WI38 (cell line): ENCODE data around the gene LSS.
"Not testable (repeated sequence)": the region's sequence is repeated elsewhere in the genome, so short reads cannot be mapped to it uniquely, and the experiment has no call there.

ENCODE experiments used
- H3K4me3 ChIP-seq: 2 replicates; pipeline ENCODE4 v1.5.1; 2011; ENCODE audit warnings: low read depth, mild to moderate bottlenecking, control low read depth, low read length
- TF ChIP-seq, protein P1 (sequence below): IDR thresholded peaks from 2 replicates; pipeline ENCODE4 v1.5.1; 2012; ENCODE audit warnings: low read depth, mild to moderate bottlenecking, control low read depth, low read length

The LSS gene

DNA sequence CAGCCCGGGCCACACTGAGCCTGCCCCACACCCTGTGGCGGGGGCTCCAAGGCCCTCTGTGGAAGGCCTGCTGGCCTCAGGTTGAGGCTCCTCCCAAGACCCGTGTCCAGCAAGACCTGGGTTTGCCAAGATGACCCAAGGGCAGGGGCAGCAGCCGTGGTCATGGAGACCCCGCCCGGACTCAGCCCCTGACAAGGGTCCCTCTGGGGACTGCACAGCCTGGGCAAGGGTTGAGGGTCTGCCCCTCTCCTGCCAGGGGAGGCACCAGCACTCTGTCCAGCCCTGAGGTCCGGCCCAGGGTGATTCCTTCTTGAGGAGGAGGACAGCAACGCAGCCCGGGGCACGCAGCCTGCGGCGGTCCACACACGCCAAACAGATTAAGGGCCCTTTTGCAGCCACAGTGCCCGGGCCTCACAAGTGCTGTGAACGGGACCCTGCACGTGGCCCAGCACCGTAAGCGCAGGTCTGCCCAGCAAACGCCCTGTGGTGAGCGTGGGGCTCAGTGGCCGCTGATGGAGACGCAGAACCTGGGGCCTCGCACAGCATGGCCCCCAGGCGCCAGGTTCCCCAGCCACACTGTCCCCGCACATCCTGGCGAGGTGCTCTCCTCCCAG lies 47.7 kb downstream of the LSS start:
- no peak overlapping the region for H3K4me3 ChIP-seq
- TF ChIP-seq, protein P1, sequence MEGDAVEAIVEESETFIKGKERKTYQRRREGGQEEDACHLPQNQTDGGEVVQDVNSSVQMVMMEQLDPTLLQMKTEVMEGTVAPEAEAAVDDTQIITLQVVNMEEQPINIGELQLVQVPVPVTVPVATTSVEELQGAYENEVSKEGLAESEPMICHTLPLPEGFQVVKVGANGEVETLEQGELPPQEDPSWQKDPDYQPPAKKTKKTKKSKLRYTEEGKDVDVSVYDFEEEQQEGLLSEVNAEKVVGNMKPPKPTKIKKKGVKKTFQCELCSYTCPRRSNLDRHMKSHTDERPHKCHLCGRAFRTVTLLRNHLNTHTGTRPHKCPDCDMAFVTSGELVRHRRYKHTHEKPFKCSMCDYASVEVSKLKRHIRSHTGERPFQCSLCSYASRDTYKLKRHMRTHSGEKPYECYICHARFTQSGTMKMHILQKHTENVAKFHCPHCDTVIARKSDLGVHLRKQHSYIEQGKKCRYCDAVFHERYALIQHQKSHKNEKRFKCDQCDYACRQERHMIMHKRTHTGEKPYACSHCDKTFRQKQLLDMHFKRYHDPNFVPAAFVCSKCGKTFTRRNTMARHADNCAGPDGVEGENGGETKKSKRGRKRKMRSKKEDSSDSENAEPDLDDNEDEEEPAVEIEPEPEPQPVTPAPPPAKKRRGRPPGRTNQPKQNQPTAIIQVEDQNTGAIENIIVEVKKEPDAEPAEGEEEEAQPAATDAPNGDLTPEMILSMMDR = no peak

DNA sequence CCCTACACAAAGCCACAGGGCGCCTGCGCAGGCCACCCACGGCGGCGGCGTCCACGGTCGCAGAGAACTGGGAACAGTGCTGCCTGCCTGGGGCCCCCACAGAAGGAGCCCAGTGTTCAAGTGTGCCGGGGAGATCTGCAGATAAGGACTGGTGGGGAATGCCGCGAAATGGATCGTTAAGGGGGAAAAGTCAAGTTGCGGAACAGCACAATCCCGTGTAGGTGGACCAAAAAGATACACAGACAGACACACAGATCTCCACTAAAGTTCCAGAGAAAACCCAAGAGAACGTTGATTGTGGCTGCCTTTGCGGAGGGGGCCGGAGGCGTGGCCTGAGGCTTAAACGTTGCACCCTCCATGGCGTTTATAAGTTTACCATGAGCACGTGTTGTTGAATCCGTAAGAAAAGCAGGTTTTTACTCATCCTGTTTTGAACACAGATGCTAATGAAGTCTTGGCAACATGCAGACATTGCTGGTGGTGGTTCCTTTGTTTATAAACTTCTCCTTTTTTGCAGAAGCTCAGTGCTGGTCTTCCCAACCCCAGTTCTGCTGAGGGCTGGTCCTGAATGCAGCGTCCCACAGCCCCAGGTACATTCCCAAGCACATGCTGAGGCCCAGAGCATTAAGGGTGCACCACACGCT lies 48.4 kb downstream of the LSS start:
- TF ChIP-seq, protein P1 = no peak
- no peak overlapping the region for H3K4me3 ChIP-seq

DNA sequence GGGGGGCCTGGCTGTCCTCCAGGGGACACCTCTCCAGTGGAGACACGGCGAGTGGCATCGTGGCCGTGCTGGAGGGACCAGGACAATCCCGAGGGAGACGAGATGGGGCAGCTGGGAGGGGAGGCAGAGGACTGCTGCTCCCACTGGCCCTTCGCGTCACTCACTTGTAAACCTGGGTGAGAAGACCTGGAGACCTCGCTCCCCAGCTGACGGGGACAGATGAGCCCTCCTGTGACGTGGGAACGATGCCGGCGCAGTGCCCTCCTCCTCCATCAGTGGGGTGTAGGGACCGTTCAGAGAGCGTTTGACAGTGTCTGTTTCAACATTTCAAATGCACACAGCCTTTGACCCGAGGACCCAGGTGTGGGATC lies 48.9 kb downstream of the LSS start:
- TF ChIP-seq, protein P1 = no peak
- no peak overlapping the region for H3K4me3 ChIP-seq

DNA sequence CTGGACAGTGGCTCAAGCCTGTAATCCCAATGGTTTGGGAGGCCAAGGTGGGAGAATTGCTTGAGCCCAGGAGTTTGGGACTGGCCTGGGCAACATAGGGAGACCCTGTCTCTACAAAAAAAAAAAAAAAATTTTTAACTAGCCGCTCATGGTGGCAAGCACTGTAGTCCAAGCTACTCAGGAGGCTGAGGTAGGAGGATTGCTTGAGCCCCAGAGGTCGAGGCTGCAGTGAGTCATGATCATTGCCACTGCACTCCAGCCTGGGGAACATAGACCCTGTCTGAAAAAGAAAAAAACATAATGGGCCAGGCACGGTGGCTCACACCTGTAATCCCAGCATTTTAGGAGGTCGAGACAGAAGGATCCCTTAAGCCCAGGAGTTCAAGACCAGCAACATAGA lies 49.6 kb downstream of the LSS start:
- TF ChIP-seq, protein P1 = no peak
- H3K4me3 ChIP-seq = no peak overlapping the region

DNA sequence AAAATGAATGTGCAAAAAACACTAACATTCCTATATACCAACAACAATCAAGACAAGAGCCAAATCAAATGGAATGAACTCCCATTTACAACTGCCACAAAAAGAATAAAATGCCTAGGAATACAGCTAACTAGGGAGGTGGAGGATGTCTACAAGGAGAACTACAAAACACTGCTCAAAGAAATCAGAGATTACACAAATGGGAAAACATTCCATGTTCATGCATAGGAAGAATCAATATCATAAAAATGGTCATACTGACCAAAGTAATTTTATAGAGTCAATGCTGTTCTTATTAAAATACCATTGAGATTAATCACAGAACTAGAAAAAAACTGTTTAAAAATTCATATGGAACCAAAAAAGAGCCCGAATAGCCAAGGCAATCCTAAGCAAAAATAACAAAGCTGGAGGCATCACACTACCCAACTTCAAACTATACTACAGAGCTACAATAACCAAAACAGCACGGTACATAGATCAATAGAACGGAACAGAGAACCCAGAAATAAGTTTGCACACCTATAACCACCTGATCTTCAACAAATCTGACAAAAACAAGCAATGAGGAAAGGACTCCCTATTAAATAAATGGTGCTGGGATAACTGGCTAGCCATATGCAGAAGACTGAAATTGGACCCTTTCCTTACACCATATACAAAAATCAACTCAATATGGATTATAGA lies 52.0 kb downstream of the LSS start:
- not testable (repeated sequence) for H3K4me3 ChIP-seq

DNA sequence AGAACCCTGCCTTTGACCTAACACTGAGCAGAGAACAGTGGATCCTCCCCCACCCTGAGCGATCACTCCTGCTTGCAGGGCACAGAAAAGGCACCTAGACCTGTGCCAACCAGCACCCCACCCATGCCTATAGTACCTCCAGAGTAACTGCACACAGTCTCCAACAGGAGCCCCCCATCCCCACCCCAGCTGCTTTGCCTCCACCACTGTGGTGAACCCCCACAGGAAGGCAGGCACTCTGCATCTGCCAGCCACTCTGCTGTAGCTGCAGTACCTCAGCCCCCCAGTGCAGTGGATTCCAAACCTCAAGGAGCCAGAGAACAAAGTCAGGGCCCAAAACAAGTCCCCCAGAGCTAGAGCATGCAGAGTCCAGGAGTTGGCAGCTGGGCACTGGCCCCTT lies 55.0 kb downstream of the LSS start:
- TF ChIP-seq, protein P1 = no peak
- H3K4me3 ChIP-seq = no peak overlapping the region

DNA sequence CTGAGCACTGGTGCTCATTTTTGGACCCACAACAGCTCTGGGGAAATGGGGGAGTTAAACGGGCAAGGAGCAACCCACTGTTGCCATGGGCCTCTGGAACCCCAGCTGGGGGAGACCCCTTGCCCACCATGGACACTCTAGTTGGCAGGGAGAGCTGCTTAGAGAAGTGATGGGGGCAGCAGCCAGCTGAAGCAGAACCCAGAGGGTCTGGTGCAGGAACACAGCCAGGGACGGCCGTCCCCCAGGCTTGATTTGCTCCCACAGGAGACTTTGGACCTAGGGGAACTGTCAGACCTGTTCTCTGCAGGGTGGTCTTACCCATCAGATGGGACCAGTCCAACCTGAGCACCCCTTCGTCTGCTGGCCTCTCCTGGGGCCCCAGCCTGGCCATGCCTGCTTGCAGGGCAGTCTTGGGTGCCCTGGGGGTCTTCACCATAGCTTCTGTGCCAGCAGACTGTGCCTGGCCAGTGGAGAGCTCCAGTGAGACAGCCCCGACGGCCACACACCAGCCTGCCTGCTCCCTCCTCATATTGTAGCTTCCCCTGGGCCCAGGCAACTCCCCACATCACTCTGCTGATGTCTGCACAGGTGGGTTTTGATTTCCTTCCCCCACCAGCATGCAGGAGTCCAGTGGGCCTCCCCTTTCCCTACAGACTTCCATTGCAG lies 55.6 kb downstream of the LSS start:
- H3K4me3 ChIP-seq = no peak overlapping the region
- TF ChIP-seq, protein P1 = no peak
